Renal cortical epithelial cell (primary cell): Measurements from ENCODE around the gene FSTL3. TPM values are rescaled to one million over a fixed set of nuclear protein-coding genes. Genes with fewer than 3 reads are reported as not detected.
"Not testable (repeated sequence)": the region's sequence is repeated elsewhere in the genome, so short reads cannot be mapped to it uniquely, and the experiment has no call there.

Source experiments
- DNase-seq: peaks from one replicate; pipeline ENCODE4 v3.0.0-alpha.2; 2011; ENCODE audit warnings: low read depth
- total RNA-seq: library from RNA; depleted of rRNA; stranded (reverse); fragments of >200 nt; gene quantifications from 2 replicates; pipeline ENCODE4 v1.2.3, GENCODE V29; 2014

The FSTL3 gene
- total RNA-seq, 1 donor from 2014 or later, result 374 TPM

DNA sequence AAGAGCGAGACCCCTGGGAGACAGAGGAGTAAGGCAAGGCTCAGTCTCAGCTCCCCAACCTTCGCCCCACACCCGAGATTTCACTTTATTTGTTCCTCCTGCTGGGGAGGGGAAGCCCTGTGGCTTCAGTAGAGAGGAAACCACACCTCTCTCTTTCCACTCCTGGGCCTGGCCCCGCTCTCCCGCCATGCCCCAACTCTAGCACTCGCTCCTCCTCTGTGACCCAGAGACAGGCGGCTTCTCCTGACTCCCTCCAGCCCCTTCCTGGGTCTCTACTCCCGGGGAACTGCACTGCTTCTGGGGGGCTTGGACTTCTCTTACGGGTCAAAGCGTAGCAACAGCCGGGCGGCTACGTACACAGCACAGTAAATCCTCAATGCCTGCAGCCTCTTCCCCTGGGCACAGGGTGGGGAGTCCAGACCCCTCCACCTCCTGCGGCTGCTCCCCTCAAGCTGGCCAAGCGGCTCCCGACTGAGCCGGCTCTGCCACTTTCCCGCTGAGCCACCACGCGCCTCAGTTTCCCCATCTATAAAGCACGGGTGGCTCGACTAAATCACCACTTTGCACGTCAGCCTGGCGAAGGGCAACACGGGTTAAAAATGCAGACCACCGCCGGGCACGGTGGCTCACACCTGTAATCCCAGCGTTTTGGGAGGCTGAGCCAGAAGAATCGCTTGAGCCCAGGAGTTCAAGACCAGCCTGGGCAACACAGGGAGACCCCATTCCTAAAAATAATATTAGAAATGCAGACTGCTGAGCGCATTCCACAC, 14.6 kb upstream of the FSTL3 start:
- no peak for DNase-seq

DNA sequence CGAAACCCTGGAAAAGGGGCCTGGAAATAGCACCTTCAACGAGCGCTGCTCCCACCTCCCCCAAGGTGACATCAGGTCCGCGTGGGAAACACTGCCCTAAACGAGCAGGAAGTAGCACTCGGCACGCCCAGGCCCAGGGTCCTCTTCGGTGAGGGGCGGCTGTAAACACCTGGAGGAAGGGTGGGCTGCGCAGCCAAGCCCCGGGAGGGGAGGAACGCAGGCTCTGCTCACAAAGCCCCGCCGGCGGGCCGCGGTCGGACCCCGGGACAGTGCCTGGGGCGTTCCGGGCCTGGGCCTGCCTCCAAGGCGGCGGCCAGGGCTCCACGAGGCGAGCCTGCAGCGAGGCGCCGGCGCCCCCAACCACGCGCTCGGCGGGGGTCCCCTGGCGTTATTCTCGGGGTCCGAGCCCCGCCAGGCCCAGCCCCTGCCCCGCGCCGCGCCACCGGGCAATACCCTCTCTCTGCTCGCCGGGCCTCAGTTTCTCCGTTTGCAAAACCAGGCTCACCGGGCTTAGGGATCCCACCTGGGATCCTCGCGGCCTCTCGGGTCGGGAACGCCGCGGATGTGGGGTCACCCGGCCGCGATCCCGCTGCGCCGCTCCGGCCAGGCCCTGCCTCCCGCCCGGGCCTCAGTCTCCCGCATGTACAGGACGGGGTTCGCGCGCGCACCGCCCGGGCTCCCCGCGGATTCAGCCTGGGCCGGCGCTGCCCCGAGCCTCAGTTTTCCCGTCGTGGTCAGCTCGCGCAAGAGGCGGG, 13.8 kb upstream of the FSTL3 start:
- DNase-seq, result peak; percentile 27

DNA sequence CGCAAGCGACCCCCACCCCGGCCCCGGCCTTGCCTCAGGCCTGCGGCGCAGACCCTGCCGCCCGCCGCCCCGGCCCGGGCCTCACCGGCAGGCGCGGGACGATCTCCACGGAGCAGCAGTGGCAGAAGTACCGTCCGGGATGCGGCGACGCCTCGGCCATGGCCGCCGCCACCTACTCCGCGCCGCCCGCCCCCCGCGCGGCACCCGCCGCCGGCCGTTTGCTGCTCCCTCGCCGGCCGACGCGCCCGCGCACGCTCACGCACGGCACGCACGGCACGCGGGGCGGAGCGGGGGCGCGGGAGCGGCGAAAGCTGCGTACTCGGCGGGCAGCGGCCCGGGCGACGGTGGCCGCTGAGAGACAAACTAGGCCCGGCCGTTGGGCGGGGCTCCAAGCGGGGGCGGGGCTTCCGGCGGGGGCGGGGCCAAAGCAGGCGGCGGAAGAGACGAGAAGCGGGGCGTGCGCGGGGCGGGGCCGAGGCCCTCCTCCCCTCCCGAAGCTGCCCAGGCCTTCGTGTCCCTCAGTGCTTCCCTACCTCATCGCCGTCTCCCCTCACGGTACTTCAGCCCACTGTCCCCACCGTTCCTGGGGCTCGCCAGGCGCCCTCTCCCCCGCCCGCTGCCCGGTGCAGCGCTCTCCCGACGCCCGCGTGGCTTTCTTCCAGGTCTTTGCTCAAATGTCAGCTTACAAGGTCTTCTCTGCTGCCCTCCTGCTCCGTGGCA, 13.1 kb upstream of the FSTL3 start, which contains the start of gene RNF126:
Gene RNF126 (minus strand): TSS at position 253 of the 720 bp plus-strand sequence. CDS start 93 bp downstream, at position 160.
- DNase-seq, result peak; percentile 46

DNA sequence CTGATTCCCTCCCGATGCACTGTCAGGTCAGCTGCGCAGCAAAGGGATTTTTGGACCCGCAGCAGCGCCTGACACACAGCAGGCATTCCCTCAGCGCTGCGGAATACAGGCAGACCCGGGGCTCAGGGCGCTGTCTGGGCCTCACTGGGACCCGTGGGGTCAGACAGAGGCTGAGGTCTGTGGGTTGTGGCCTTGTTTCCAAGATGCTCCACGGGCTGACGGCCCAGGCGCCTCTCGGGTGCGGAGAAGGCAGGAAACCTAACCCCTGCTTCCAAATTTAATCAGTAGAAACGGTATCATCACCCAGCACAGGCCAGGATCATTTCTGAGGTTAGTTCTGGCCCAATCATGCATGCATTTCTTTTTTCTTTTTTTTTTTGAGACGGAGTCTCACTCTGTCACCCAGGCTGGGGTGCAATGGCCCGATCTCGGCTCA, 12.5 kb upstream of the FSTL3 start:
- no peak for DNase-seq

DNA sequence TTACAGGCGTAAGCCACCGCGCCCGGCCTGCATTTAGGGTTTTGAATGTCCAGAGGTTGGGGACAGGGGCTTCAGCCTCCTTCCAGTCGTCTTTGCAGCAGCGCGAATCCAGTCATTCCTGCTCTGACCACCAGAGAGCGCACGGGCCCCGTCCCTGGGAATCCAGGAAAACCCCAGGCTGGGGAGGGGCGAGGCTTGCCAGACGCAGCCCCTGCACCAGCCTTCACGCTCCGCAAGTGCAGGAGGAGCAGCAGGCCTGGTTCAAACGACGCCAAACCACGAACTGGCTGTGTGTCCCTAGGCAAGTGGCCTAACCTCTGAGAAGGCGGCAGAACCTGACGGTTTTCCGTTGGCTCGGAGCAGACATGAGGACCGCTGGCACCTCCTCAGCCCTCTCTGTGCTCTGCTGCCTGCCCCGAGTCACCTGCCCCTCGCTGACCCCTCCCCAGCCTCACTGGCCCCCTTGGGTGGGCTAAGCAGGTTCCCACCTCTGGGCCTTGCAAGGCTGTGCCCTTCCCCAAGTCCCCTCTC, 11.2 kb upstream of the FSTL3 start:
- peak; percentile 48 for DNase-seq

DNA sequence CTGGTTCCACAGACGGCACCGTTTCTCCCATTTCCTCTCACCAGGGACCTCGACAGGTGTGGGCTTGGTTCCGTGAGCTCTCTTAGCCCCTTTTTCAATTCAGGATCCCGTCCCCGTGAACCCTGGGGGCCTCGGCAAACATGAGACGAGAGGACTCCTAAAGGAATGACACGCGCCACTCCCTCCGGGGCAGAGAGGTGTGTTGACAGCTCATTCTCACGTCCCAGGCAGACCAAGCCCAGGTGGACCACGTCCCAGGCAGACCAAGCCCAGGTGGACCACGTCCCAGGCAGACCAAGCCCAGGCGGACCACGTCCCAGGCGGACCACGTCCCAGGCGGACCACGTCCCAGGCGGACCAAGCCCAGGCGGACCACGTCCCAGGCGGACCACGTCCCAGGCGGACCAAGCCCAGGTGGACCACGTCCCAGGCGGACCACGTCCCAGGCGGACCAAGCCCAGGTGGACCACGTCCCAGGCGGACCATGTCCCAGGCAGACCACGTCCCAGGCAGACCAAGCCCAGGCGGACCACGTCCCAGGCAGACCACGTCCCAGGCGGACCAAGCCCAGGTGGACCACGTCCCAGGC, 9.1 kb upstream of the FSTL3 start:
- not testable (repeated sequence) for DNase-seq

DNA sequence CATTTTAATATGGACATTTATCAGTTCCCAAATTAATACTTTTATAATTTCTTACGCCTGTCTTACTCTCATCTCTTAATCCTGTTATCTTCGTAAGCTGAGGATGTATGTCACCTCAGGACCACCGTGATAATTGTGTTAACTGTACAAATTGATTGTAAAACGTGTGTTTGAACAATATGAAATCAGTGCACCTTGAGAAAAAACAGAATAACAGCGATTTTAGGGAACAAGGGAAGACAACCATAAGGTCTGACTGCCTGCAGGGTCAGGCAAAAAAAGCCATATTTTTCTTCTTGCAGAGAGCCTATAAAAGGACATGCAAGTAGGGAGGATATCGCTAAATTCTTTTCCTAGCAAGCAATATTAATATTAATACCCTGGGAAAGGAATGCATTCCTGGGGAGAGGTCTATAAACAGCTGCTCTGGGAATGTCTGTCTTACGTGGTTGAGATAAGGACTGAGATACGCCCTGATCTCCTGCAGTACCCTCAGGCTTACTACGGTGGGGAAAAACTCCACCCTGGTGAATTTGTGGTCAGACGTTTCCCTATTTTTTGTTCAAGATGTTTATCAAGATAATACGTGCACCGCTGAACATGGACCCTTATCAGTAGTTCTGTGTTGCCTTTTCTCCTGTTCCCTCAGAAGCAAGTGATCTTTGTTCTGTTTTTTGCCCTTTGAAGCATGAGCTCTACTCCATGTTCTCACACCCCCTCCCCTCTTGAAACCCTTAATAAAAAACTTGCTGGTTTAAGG, 7.3 kb upstream of the FSTL3 start:
- not testable (repeated sequence) for DNase-seq

DNA sequence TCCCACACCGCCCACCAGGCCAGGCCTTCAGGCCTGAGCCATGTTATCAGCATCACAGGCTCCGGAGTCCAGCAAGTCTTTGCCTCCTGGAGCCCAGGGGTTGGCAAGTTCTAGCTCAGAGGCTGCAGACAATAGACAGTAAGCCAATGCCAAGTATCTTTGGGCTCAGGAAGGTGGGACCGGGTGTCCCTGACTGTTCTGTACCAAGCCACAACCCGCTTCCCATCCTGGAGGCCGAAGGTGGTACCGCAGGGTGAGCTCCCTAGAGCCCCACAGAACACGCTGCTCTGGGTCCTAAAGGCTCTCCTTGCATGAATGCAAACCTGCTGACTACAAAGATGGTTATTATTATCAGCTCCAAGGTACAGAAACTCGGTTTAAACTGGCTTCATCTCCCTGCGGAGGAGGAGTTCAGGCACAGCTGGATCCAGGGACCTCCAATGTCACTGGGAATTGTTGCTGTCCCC, 5.5 kb upstream of the FSTL3 start:
- no peak for DNase-seq

DNA sequence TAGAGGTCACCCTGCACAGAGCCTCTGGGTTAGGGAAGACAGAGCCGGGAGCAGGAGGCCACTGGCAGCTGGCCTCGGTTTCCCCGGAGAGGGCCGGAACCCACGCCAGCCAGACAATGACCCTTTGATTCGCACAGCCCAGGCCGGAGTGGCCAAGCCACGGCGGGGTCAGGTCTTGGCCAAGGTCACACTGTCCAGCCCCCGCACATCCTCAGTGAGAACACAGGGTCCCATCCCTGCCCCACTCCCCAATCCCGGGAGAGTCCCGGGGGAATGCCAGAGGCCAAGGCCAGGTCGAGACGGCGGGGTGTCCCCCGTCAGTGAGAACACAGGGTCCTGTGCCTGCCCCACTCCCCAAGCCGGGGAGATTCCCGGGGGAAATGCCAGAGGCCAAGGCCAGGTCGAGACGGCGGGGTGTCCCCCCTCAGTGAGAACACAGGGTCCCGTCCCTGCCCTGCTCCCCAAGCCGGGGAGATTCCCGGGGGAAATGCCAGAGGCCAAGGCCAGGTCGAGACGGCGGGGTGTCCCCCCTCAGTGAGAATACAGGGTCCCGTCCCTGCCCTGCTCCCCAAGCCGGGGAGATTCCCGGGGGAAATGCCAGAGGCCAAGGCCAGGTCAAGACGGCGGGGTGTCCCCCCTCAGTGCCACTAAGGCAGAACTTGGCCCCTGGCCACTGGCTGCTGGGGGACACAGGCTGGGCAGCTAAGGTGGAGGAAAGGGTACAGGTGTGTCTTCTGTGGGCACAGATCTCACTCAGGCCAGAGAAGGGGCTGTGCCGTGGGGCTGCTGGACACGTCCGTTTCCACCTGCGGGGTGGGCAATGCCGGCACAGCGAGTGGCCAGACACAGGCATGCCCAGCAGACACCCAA, 1.7 kb upstream of the FSTL3 start:
- no peak for DNase-seq

DNA sequence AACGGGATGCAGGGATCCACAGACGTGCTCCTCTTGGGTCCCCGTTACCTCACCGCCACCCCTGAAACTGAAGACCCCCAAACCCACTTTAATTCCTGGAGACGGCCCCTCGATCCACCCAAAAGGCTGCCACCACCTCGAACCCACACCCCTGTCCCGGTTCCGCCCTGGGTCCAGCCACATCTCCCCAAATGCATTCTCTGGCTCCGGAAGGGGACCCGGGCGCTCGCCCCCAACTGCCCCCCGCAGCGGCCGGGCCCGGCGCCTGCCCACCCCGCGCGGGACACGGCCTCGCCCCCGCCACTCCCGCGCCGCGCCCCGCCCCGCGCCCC, 219 bp upstream of the FSTL3 start:
- DNase-seq, result no peak

DNA sequence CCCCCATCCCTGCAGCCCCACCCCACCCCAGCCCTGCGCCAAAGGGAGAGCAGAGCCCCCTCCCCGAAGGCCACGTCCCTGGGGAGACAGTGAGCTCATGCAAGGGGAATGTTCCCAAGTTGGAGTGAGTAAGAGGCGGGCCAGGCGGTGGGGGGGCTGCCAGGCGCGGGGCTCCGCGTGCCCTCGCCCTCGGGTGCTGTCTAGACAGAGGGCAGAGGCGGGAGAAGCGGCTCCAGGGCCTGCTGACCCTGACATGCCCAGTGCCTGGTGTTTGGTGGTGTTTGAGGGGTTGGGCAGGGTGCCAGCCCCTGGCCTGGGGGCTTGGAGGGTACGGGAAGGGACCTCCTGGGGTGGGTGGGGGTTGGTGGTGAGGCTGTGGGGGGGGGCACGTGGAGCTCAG, 1.0 kb downstream of the FSTL3 start:
- DNase-seq, result peak; percentile 70

DNA sequence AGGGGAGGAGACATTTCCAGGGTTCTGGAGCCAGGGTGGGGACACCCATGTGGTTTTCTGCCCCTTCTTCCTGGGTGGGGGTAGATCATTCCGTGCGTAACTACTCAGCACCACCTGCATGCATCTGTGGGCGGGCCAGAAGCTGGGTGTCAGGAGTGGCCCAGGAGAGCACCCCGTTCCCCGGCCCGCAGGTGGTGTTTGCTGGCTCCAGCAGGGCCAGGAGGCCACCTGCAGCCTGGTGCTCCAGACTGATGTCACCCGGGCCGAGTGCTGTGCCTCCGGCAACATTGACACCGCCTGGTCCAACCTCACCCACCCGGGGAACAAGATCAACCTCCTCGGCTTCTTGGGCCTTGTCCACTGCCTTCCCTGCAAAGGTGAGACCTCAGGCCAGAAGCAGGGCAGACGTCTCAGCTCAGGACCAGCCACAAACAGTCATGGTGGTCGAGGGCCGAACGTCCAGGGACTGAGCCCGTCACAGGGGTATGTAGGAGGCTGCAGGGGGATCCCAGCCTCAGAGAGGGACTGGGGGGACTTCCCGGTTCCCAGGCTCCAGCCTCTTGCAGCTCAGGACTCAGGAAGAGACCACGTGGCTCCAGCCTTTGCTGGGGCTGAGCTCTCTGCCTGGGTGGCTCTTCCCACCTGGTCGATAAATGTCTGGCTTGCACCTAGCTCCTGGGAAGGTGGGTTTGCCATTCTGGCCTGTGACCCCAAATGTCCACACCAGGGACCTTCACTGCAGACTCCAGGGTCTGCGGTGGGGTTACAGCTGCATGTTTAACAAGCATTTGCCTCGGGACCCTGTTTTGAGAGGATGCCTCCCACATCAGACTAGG, 1.6 kb downstream of the FSTL3 start:
- no peak for DNase-seq

DNA sequence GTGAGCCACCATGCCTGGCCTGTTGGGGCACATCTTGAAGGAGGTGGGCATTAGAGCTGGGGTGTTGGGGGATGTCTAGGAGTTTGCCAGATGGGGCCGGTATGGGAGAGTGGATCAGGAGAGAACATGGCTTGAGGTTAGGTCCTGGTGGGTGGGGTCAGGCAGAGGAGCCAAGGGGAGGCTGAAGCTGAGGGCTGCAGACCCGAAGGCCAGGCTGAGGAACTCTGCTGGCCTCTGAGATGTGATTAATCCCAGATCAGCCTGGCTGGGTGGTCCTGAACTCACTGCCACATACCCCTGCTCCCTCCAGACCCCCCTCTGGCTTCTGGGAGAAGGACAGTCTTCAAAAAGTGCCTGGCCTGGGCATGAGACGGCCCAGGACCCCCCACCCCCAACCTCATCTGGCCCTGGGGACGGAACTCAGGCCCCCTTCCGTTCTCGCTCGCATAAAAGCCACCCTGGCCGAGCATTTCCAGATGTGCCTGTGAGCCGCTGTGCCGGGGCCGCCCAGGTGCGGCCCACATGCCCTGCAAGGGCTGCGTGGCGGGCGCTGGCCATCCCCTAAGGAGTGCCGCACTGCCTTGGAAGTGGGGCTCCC, 2.7 kb downstream of the FSTL3 start:
- DNase-seq, result no peak

DNA sequence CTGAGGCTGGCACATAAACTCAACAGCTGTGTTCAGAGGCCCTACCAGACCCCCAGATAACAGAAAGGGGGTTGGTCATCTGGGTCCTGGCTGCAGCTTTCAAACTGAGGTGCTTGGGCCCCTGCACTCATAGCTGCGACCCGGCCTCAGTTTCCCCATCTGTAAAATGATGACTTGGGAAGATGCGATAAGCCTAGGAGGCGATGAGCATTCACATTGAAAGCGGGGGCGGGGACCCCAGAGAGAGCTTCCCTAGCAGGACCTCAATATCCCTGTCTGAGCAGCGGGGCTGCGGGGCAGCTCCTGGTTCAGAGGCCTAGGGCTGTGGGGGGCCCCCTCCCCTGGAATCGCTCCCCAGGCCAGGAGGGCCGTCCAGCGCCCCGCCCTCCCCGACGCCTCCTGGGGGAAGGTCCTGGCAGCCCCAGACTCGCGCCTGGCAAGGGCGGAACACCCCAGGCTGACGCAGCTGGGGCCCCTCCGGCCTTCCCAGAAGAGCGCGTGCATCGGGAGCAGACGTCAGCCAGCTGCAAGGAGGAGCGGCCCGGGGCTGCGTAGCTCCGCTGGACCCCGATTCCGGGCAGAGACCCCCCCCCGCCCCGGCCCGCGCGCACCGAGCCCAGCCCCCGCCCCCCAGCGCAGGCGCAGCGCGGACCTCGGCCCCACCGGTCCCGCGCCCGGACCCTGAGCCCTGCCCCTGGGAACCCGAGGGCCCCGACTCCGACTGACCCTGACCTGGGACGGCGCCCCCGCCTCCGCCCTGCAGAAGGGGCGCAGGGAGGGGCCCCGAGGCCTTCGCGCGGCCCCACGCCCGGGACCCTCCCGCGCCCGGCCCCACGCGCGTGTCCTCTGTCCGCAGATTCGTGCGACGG, 3.5 kb downstream of the FSTL3 start:
- DNase-seq, result peak; percentile 25

DNA sequence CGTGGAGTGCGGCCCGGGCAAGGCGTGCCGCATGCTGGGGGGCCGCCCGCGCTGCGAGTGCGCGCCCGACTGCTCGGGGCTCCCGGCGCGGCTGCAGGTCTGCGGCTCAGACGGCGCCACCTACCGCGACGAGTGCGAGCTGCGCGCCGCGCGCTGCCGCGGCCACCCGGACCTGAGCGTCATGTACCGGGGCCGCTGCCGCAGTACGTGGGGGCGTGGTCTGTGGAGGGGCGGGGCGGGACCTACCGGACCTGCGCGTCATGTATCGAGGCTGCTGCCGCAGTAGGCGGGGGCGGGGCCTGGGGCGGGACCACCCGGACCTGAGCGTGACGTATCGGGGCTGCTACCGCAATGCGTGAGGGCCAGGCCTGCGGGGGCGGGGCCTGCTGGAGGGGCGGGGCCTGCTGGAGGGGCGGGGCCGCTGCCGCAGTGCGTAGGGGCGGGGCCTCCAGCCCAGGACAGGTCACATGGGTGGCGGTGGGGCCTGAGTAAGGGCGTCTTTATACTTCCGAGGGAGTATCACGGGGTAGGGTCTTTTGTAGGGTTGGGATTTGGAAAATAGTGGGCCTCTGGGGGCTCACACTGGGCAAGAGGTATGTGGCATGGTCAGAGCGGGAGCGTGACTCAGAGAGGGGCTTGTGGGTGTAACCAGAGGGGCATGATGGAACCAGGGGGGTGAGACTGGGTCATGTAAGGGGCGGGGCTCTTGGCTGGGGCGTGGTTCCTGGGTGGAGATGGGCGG, 4.3 kb downstream of the FSTL3 start:
- DNase-seq, result peak; percentile 89

DNA sequence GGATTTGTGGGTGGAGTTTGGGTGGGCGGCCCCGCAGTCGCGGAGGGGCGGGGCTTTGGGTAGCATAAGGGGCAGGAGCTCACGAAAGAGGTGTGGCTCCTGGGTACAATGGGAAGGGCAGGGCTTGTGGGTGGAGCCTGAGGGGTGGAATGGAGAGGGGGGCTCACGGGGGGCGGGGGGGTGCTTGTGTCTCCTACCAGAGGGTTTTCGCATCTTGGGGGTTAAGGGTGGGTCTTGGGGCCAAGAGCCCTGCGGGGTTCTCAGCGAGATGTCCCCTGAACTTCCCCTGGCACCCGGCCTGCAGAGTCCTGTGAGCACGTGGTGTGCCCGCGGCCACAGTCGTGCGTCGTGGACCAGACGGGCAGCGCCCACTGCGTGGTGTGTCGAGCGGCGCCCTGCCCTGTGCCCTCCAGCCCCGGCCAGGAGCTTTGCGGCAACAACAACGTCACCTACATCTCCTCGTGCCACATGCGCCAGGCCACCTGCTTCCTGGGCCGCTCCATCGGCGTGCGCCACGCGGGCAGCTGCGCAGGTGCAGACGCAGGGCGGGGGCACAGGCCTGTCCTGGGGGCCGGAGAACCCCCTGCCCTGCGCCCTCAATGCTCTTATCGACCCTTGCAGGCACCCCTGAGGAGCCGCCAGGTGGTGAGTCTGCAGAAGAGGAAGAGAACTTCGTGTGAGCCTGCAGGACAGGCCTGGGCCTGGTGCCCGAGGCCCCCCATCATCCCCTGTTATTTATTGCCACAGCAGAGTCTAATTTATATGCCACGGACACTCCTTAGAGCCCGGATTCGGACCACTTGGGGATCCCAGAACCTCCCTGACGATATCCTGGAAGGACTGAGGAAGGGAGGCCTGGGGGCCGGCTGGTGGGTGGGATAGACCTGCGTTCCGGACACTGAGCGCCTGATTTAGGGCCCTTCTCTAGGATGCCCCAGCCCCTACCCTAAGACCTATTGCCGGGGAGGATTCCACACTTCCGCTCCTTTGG, 5.1 kb downstream of the FSTL3 start:
- no peak for DNase-seq
